ENCODE data around the gene ZNF3. TPM values are rescaled to one million over a fixed set of nuclear protein-coding genes. Genes with fewer than 3 reads are reported as not detected.
A peak's percentile ranks its signal among the peaks of the same experiment; 100 is the strongest.

The ZNF3 gene
- polyA plus RNA-seq, 3 donors = 7.1 to 13.4 (median 8.9) TPM

GRCh38 chr7:100124301-100125230, 43.0 kb upstream of the ZNF3 start:
- WGBS (ENCODE audit: insufficient coverage) = 40% methylated on average over 1 of the region's 4 CpGs
- Histone ChIP-seq H3K27ac (ENCODE audit: low read depth in 1 of 2, low read length in 2 of 2) (peak overlapping the region in 1 of 2 donors; percentile 62), H3K4me3 (replicated peaks in 1 of 3; ENCODE audit: low read depth in 2 of 3, low read length in 3 of 3) (peak overlapping the region in 1 of 3 experiments; percentile 43), H3K4me2 (replicated peaks; ENCODE audit: extremely low read depth, low read length, poor library complexity, severe bottlenecking) (peak overlapping the region; percentile 53), H3K4me1 (ENCODE audit: control insufficient read depth in 1 of 2, insufficient read depth in 2 of 2, low read length in 2 of 2) (peaks cover 52 to 63% of the 10 kb centered on the region in 2 donors), H4K20me1 (ENCODE audit: insufficient read depth, low read length) (peaks cover 3% of the 10 kb centered on the region), H3K27me3 (ENCODE audit: control insufficient read depth in 2 of 2, insufficient read depth in 2 of 2, low read length in 2 of 2) (peaks cover 0 to 14% of the 10 kb centered on the region in 2 donors), H3K79me2 (ENCODE audit: insufficient read depth, low read length) (peaks cover 17% of the 10 kb centered on the region), H3K9ac (ENCODE audit: insufficient read depth, low read length, poor library complexity, severe bottlenecking) (peak overlapping the region; percentile 33), H3K9me3 (replicated peaks in 1 of 2; ENCODE audit: control insufficient read depth in 1 of 2, insufficient read depth in 1 of 2, low read length in 2 of 2) (no peaks in the 10 kb centered on the region), H2AFZ (ENCODE audit: insufficient read depth, low read depth, low read length, poor library complexity, severe bottlenecking) (no peak overlapping the region), H3K36me3 (replicated peaks in 1 of 2; ENCODE audit: control insufficient read depth in 1 of 2, insufficient read depth in 2 of 2, low read length in 2 of 2) (no peaks in the 10 kb centered on the region)
- Mint-ChIP-seq H3K36me3 (peaks cover 2 to 3% of the 10 kb centered on the region in 2 donors), H3K9me3 (peaks cover 0 to 3% (median 0%) of the 10 kb centered on the region in 7 donors), H3K27ac (peak overlapping the region; percentile 11 to 79 (median 64)), H3K4me3 (peak overlapping the region; percentile 22 to 32), H3K27me3 (ENCODE audit: low read depth in 3 of 3) (peaks cover 10 to 17% (median 13%) of the 10 kb centered on the region in 3 donors), H3K4me1 (peaks cover 55% of the 10 kb centered on the region)
- TF ChIP-seq, protein P1, sequence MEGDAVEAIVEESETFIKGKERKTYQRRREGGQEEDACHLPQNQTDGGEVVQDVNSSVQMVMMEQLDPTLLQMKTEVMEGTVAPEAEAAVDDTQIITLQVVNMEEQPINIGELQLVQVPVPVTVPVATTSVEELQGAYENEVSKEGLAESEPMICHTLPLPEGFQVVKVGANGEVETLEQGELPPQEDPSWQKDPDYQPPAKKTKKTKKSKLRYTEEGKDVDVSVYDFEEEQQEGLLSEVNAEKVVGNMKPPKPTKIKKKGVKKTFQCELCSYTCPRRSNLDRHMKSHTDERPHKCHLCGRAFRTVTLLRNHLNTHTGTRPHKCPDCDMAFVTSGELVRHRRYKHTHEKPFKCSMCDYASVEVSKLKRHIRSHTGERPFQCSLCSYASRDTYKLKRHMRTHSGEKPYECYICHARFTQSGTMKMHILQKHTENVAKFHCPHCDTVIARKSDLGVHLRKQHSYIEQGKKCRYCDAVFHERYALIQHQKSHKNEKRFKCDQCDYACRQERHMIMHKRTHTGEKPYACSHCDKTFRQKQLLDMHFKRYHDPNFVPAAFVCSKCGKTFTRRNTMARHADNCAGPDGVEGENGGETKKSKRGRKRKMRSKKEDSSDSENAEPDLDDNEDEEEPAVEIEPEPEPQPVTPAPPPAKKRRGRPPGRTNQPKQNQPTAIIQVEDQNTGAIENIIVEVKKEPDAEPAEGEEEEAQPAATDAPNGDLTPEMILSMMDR (IDR thresholded peaks at IDR 0.05) = no peak
- intact Hi-C loops (cut with micrococcal nuclease) = loop anchor here in 1 of 2 donors (5.0 to 10.0 kb wide), 2 partner anchors 202 to 550 kb away; partner anchors contain the start of gene GNB2
- DNase-seq = no peak

DNA sequence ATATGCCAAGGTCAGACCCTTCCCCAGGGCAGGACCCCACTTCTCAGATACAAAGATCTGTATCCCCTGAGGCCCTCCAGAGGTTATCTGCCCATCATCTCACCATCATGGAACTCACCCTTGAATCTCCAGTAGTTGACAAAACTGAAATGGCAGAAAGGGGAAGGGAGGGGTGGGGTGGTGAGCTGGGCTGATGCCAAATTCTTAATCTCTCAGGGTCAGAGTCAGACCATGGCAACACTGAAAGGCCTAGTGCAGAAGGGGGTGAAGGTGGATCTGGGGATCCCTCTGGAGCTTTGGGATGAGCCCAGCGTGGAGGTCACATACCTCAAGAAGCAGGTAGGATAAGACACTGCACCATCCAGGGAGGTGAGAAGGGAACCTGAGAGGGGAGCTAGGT, 41.0 kb upstream of the ZNF3 start:
- DNase-seq = no peak
- no peaks in the 10 kb centered on the region for H3K27me3 ChIP-seq (ENCODE audit: control insufficient read depth in 2 of 2, insufficient read depth in 2 of 2, low read length in 2 of 2)
- H3K27ac Mint-ChIP-seq = peak overlapping the region in 4 of 7 donors; percentile 41 to 64 (median 51)
- peaks cover 3% of the 10 kb centered on the region for H4K20me1 ChIP-seq (ENCODE audit: insufficient read depth, low read length)
- no peak overlapping the region for H3K4me3 ChIP-seq (replicated peaks in 1 of 3; ENCODE audit: low read depth in 2 of 3, low read length in 3 of 3)
- H3K27me3 Mint-ChIP-seq (ENCODE audit: low read depth in 3 of 3) = no peaks in the 10 kb centered on the region
- H3K4me3 Mint-ChIP-seq = no peak overlapping the region
- peaks cover 0 to 1% (median 0%) of the 10 kb centered on the region in 7 donors for H3K9me3 Mint-ChIP-seq
- TF ChIP-seq, protein P1 (IDR thresholded peaks at IDR 0.05) = no peak
- H3K79me2 ChIP-seq (ENCODE audit: insufficient read depth, low read length) = peaks cover 28% of the 10 kb centered on the region
- H2AFZ ChIP-seq (ENCODE audit: insufficient read depth, low read depth, low read length, poor library complexity, severe bottlenecking) = no peak overlapping the region
- H3K9ac ChIP-seq (ENCODE audit: insufficient read depth, low read length, poor library complexity, severe bottlenecking) = no peak overlapping the region
- H3K36me3 Mint-ChIP-seq = peaks cover 2 to 3% of the 10 kb centered on the region in 2 donors
- no peaks in the 10 kb centered on the region for H3K36me3 ChIP-seq (replicated peaks in 1 of 2; ENCODE audit: control insufficient read depth in 1 of 2, insufficient read depth in 2 of 2, low read length in 2 of 2)
- WGBS (ENCODE audit: insufficient coverage) = 100% methylated on average over 1 of the region's 1 CpG
- H3K4me2 ChIP-seq (replicated peaks; ENCODE audit: extremely low read depth, low read length, poor library complexity, severe bottlenecking) = no peak overlapping the region
- H3K4me1 Mint-ChIP-seq = peaks cover 59% of the 10 kb centered on the region
- H3K9me3 ChIP-seq (replicated peaks in 1 of 2; ENCODE audit: control insufficient read depth in 1 of 2, insufficient read depth in 1 of 2, low read length in 2 of 2) = no peaks in the 10 kb centered on the region
- intact Hi-C loops (cut with micrococcal nuclease) = loop anchor here in 1 of 2 donors (10.0 kb wide), 1 partner anchor 552 kb away; the partner anchor contains the start of gene GNB2
- peaks cover 55 to 64% of the 10 kb centered on the region in 2 donors for H3K4me1 ChIP-seq (ENCODE audit: control insufficient read depth in 1 of 2, insufficient read depth in 2 of 2, low read length in 2 of 2)
- H3K27ac ChIP-seq (ENCODE audit: low read depth in 1 of 2, low read length in 2 of 2) = no peak overlapping the region

Data from CD14-positive monocyte (primary cell).